WTC11 (cell line): Measurements from ENCODE around the gene ITK. TPM values are rescaled to one million over a fixed set of nuclear protein-coding genes. Genes with fewer than 3 reads are reported as not detected.
A peak's percentile ranks its signal among the peaks of the same experiment; 100 is the strongest.

Experiments used
- ATAC-seq: fragments of 200-7000 bp; cut with Tn5 transposase; 2 replicates; pipeline ENCODE4 v1.10.0; 2021; ENCODE audit warnings: mild to moderate bottlenecking, moderate library complexity
- CTCF ChIA-PET: fragments of 300-600 bp; sonication (Branson Sonifier 250); formaldehyde crosslinking; loops from one replicate; lab custom pipeline; 2021; ENCODE audit warnings: antibody characterized with exemption; lab: Charles Lee
- POLR2A ChIA-PET: fragments of 350-600 bp; sonication (Branson Sonifier 250); formaldehyde crosslinking; loops from one replicate; lab custom pipeline; 2021; ENCODE audit warnings: antibody characterized with exemption; lab: Charles Lee
- DNase-seq: peaks from one replicate; pipeline ENCODE4 v3.0.0; 2021; ENCODE audit warnings: low spot score
- H3K27ac Mint-ChIP-seq: 2 replicates; pipeline ENCODE4 v1.8.0; 2021; ENCODE audit warnings: mixed read lengths
- H3K27me3 Mint-ChIP-seq: 2 replicates; pipeline ENCODE4 v1.8.0; 2021; ENCODE audit warnings: low read depth, mild to moderate bottlenecking, moderate library complexity, mixed read lengths
- H3K36me3 Mint-ChIP-seq: 2 replicates; pipeline ENCODE4 v1.8.0; 2021; ENCODE audit warnings: mixed read lengths
- H3K4me1 Mint-ChIP-seq: 2 replicates; pipeline ENCODE4 v1.8.0; 2022; ENCODE audit warnings: mixed read lengths
- H3K4me3 Mint-ChIP-seq: 2 replicates; pipeline ENCODE4 v1.8.0; 2021; ENCODE audit warnings: mild to moderate bottlenecking, moderate library complexity, mixed read lengths
- H3K9me3 Mint-ChIP-seq: 2 replicates; pipeline ENCODE4 v1.8.0; 2021; ENCODE audit warnings: mixed read lengths
- ATF1 ChIP-seq: sonication (generic); formaldehyde crosslinking; IDR thresholded peaks from 2 replicates; pipeline ENCODE4 v1.8.1; 2023; ENCODE audit warnings: mild to moderate bottlenecking, moderate library complexity, missing genetic modification reagents
- CREB1 ChIP-seq: sonication (generic); formaldehyde crosslinking; IDR thresholded peaks from 2 replicates; pipeline ENCODE4 v1.8.0; 2023; ENCODE audit warnings: mild to moderate bottlenecking, missing genetic modification reagents
- ELF4 ChIP-seq: sonication (generic); formaldehyde crosslinking; IDR thresholded peaks from 2 replicates; pipeline ENCODE4 v1.8.1; 2022; ENCODE audit warnings: low read depth, mild to moderate bottlenecking, moderate library complexity, missing genetic modification reagents
- EMX1 ChIP-seq: fragments of 250-450 bp; sonication (Bioruptor Pico); IDR thresholded peaks from 2 replicates; pipeline ENCODE4 v1.8.0; 2021; ENCODE audit warnings: mild to moderate bottlenecking
- FOXJ3 ChIP-seq: sonication (generic); formaldehyde crosslinking; IDR thresholded peaks from 2 replicates; pipeline ENCODE4 v1.9.0; 2021; ENCODE audit warnings: missing genetic modification reagents, mild to moderate bottlenecking, borderline replicate concordance
- FOXK1 ChIP-seq: sonication (generic); formaldehyde crosslinking; IDR thresholded peaks from 2 replicates; pipeline ENCODE4 v1.8.0; 2022; ENCODE audit warnings: mild to moderate bottlenecking, moderate library complexity, missing genetic modification reagents
- GABPB1 ChIP-seq: sonication (generic); formaldehyde crosslinking; IDR thresholded peaks from 2 replicates; pipeline ENCODE4 v1.8.1; 2023; ENCODE audit warnings: mild to moderate bottlenecking, missing genetic modification reagents
- GRHL2 ChIP-seq: fragments of 250-450 bp; sonication (Bioruptor Pico); IDR thresholded peaks from 2 replicates; pipeline ENCODE4 v1.8.0; 2022; ENCODE audit warnings: mild to moderate bottlenecking, moderate library complexity; ENCODE audit not compliant: insufficient replicate concordance, severe bottlenecking
- GTF2I ChIP-seq: fragments of 250-450 bp; sonication (Bioruptor Pico); conservative IDR thresholded peaks from 2 replicates; pipeline ENCODE4 v1.4.0; 2021; ENCODE audit warnings: mild to moderate bottlenecking
- HMGA2 ChIP-seq: fragments of 250-450 bp; sonication (Bioruptor Pico); IDR thresholded peaks from 2 replicates; pipeline ENCODE4 v1.4.0; 2021; ENCODE audit warnings: mild to moderate bottlenecking, moderate library complexity
- IRF2 ChIP-seq: sonication (generic); formaldehyde crosslinking; IDR thresholded peaks from 2 replicates; pipeline ENCODE4 v1.8.0; 2022; ENCODE audit warnings: low read depth, missing genetic modification reagents, borderline replicate concordance
- NFYB ChIP-seq: sonication (generic); formaldehyde crosslinking; conservative IDR thresholded peaks from 2 replicates; pipeline ENCODE4 v1.8.0; 2022; ENCODE audit warnings: low read depth, missing genetic modification reagents
- TEAD4 ChIP-seq: sonication (generic); formaldehyde crosslinking; IDR thresholded peaks from 2 replicates; pipeline ENCODE4 v1.8.0; 2022; ENCODE audit warnings: mild to moderate bottlenecking, missing genetic modification reagents
- ZBTB21 ChIP-seq: sonication (generic); formaldehyde crosslinking; IDR thresholded peaks from 2 replicates; pipeline ENCODE4 v1.8.1; 2023; ENCODE audit warnings: mild to moderate bottlenecking, missing genetic modification reagents, borderline replicate concordance
- ZNF263 ChIP-seq: sonication (generic); formaldehyde crosslinking; IDR thresholded peaks from 2 replicates; pipeline ENCODE4 v1.8.1; 2022; ENCODE audit warnings: low read depth, mild to moderate bottlenecking, moderate library complexity, missing genetic modification reagents
- ZNF396 ChIP-seq: fragments of 250-450 bp; sonication (Bioruptor Pico); IDR thresholded peaks from 2 replicates; pipeline ENCODE4 v1.8.0; 2021; ENCODE audit warnings: mild to moderate bottlenecking, moderate library complexity, borderline replicate concordance
- total RNA-seq: library from RNA; stranded (reverse); gene quantifications from 3 replicates; pipeline ENCODE4 v1.2.3, GENCODE V29; 2021
- TF ChIP-seq, protein P1 (sequence below): sonication (generic); formaldehyde crosslinking; IDR thresholded peaks from 2 replicates; pipeline ENCODE4 v1.8.1; 2022; ENCODE audit warnings: low read depth, mild to moderate bottlenecking, moderate library complexity, missing genetic modification reagents, borderline replicate concordance
- TF ChIP-seq, protein P2 (sequence below): fragments of 250-450 bp; sonication (Bioruptor Pico); IDR thresholded peaks from 2 replicates; pipeline ENCODE4 v2.1.2; 2022; ENCODE audit warnings: mild to moderate bottlenecking, moderate library complexity
- TF ChIP-seq, protein P3 (sequence below): sonication (generic); formaldehyde crosslinking; IDR thresholded peaks from 2 replicates; pipeline ENCODE4 v1.8.1; 2023; ENCODE audit warnings: mild to moderate bottlenecking, missing genetic modification reagents
- TF ChIP-seq, protein P4 (sequence below): sonication (generic); formaldehyde crosslinking; IDR thresholded peaks from 2 replicates; pipeline ENCODE4 v1.8.1; 2023; ENCODE audit warnings: mild to moderate bottlenecking, moderate library complexity, missing genetic modification reagents
- TF ChIP-seq, protein P5 (sequence below): sonication (generic); formaldehyde crosslinking; IDR thresholded peaks from 2 replicates; pipeline ENCODE4 v1.8.1; 2022; ENCODE audit warnings: mild to moderate bottlenecking, moderate library complexity, missing genetic modification reagents

The ITK gene
- total RNA-seq, 1 experiment from 2014 or later, result 0.52 TPM

DNA sequence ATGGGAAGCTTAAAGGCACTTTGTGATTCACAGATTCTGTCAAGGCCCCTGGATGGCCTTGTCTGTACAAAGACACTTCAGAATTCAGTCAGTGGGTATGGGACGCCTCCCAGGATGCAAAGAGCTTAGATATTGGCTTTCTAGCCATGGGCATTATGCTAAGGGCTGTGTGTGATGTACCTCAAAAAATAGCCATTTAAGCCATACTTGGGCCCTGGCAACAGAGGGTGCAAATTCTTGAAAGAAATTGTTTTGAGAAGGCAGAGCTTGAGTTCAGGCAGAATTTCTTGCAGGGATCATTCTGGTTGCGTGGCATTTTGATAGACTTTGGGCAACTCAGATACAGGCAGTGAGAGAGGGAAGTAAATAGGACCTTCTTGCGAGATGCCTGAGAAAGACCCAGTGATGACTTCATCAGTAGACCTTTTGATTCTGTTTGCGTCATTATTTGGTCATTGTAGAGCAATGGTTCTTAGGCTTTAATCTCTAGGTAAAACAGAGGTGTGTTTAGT, 89.2 kb downstream of the ITK start:
- Mint-ChIP-seq H3K9me3 (no peaks in the 10 kb centered on the region), H3K27ac (no peak overlapping the region), H3K27me3 (peaks cover under 1% of the 10 kb centered on the region; the same call in 1 of the 2 replicates)
- TF ChIP-seq, protein P1, sequence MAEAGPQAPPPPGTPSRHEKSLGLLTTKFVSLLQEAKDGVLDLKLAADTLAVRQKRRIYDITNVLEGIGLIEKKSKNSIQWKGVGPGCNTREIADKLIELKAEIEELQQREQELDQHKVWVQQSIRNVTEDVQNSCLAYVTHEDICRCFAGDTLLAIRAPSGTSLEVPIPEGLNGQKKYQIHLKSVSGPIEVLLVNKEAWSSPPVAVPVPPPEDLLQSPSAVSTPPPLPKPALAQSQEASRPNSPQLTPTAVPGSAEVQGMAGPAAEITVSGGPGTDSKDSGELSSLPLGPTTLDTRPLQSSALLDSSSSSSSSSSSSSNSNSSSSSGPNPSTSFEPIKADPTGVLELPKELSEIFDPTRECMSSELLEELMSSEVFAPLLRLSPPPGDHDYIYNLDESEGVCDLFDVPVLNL (CRISPR knock-in tag), result no peak
- TF ChIP-seq NFYB (CRISPR knock-in tag) (no peak), GTF2I (CRISPR knock-in tag) (no peak), FOXK1 (no peak), ZNF263 (CRISPR knock-in tag) (no peak), TEAD4 (CRISPR knock-in tag) (no peak), ZBTB21 (CRISPR knock-in tag) (no peak), FOXJ3 (no peak)
- TF ChIP-seq, protein P2, sequence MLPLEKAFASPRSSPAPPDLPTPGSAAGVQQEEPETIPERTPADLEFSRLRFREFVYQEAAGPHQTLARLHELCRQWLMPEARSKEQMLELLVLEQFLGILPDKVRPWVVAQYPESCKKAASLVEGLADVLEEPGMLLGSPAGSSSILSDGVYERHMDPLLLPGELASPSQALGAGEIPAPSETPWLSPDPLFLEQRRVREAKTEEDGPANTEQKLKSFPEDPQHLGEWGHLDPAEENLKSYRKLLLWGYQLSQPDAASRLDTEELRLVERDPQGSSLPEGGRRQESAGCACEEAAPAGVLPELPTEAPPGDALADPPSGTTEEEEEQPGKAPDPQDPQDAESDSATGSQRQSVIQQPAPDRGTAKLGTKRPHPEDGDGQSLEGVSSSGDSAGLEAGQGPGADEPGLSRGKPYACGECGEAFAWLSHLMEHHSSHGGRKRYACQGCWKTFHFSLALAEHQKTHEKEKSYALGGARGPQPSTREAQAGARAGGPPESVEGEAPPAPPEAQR, result no peak
- TF ChIP-seq, protein P3, sequence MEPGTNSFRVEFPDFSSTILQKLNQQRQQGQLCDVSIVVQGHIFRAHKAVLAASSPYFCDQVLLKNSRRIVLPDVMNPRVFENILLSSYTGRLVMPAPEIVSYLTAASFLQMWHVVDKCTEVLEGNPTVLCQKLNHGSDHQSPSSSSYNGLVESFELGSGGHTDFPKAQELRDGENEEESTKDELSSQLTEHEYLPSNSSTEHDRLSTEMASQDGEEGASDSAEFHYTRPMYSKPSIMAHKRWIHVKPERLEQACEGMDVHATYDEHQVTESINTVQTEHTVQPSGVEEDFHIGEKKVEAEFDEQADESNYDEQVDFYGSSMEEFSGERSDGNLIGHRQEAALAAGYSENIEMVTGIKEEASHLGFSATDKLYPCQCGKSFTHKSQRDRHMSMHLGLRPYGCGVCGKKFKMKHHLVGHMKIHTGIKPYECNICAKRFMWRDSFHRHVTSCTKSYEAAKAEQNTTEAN (CRISPR knock-in tag), result no peak
- TF ChIP-seq, all 79 proteins: peak for 0
- DNase-seq (no peak), ATAC-seq (no peak)
- POLR2A ChIA-PET, result no interaction called here
- CTCF ChIA-PET, result no interaction called here
- Mint-ChIP-seq H3K36me3 (no peaks in the 10 kb centered on the region), H3K4me1 (peaks cover 49% of the 10 kb centered on the region), H3K4me3 (no peak overlapping the region)

DNA sequence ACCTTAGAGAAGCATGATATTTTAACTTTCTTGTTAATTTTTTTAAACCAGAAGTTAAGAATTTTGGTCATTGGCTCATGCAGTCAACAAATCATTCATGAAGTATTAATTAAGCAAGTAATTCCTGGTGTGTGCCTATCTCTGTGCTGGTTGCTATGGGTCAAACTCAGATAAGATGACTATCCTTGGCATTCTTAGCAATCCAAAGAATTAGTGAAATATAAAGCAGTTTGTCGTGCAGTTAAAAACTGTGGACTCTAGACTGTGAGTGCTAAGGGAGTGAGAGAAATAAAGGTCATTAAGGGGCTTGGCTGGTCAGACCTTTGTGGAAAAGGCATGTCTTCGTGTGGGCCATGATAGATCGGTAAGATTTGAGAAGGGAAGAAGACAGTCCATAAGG, 90.1 kb downstream of the ITK start:
- ATAC-seq, result no peak
- H3K9me3 Mint-ChIP-seq, result no peaks in the 10 kb centered on the region
- POLR2A ChIA-PET, result no interaction called here
- no peaks in the 10 kb centered on the region for H3K36me3 Mint-ChIP-seq
- TF ChIP-seq GABPB1 (CRISPR knock-in tag) (no peak), ATF1 (CRISPR knock-in tag) (no peak)
- H3K27ac Mint-ChIP-seq, result no peak overlapping the region
- no peak overlapping the region for H3K4me3 Mint-ChIP-seq
- no peaks in the 10 kb centered on the region for H3K27me3 Mint-ChIP-seq
- no peak for DNase-seq
- CTCF ChIA-PET, result no interaction called here
- peaks cover 49% of the 10 kb centered on the region for H3K4me1 Mint-ChIP-seq

DNA sequence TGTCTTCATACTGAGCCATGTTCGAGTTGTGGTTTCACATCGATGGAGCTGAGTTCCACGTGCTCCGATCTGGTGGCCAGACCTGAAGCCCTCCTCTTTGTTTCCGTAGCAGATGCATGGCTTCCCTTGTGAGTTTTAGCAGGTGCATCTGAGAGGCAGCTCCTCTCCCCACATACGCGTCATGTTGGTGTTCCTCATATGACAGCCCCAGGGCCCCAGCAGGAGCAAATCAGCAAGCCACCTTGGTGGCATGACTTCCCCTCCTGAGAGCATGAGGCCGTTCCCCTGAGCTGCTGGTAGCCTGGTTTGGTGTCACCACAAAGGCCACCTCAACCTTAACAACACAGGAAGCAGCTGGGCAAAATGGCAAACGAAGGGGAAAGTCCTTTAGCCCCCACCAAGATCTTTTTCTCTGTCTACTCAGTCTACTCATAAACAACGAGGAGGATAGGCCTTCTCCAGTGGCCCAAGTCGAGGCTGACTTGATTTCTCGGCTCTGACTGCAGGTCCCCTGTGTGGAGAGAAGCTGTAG, 91.2 kb downstream of the ITK start:
- no peaks in the 10 kb centered on the region for H3K9me3 Mint-ChIP-seq
- ATAC-seq (no peak), DNase-seq (no peak)
- ChIA-PET POLR2A (no interaction called here), CTCF (interaction anchor here (1.0 to 2.8 kb wide), 2 partner anchors 23 to 32 kb away, joined by 3 to 13 read pairs; no protein-coding TSS in a partner anchor)
- H3K27ac Mint-ChIP-seq, result 0 out of 2 replicates have a peak overlapping the region, but pooled peaks have one; percentile 18
- H3K36me3 Mint-ChIP-seq, result no peaks in the 10 kb centered on the region
- H3K4me1 Mint-ChIP-seq, result peaks cover 46% of the 10 kb centered on the region
- H3K4me3 Mint-ChIP-seq, result no peak overlapping the region
- no peak for TF ChIP-seq GRHL2 (CRISPR knock-in tag)
- TF ChIP-seq, protein P4, sequence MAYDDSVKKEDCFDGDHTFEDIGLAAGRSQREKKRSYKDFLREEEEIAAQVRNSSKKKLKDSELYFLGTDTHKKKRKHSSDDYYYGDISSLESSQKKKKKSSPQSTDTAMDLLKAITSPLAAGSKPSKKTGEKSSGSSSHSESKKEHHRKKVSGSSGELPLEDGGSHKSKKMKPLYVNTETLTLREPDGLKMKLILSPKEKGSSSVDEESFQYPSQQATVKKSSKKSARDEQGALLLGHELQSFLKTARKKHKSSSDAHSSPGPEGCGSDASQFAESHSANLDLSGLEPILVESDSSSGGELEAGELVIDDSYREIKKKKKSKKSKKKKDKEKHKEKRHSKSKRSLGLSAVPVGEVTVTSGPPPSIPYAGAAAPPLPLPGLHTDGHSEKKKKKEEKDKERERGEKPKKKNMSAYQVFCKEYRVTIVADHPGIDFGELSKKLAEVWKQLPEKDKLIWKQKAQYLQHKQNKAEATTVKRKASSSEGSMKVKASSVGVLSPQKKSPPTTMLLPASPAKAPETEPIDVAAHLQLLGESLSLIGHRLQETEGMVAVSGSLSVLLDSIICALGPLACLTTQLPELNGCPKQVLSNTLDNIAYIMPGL, result no peak
- TF ChIP-seq, protein P5, sequence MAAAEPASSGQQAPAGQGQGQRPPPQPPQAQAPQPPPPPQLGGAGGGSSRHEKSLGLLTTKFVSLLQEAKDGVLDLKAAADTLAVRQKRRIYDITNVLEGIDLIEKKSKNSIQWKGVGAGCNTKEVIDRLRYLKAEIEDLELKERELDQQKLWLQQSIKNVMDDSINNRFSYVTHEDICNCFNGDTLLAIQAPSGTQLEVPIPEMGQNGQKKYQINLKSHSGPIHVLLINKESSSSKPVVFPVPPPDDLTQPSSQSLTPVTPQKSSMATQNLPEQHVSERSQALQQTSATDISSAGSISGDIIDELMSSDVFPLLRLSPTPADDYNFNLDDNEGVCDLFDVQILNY (CRISPR knock-in tag), result no peak
- no peak for TF ChIP-seq ELF4 (CRISPR knock-in tag)
- no peak for TF ChIP-seq EMX1 (CRISPR knock-in tag)
- no peak for TF ChIP-seq CREB1
- no peak for TF ChIP-seq ZNF396 (CRISPR knock-in tag)
- no peak for TF ChIP-seq IRF2 (CRISPR knock-in tag)
- TF ChIP-seq HMGA2, result no peak
- H3K27me3 Mint-ChIP-seq, result no peaks in the 10 kb centered on the region
